ENCODE data around the gene NTF3.

DNA sequence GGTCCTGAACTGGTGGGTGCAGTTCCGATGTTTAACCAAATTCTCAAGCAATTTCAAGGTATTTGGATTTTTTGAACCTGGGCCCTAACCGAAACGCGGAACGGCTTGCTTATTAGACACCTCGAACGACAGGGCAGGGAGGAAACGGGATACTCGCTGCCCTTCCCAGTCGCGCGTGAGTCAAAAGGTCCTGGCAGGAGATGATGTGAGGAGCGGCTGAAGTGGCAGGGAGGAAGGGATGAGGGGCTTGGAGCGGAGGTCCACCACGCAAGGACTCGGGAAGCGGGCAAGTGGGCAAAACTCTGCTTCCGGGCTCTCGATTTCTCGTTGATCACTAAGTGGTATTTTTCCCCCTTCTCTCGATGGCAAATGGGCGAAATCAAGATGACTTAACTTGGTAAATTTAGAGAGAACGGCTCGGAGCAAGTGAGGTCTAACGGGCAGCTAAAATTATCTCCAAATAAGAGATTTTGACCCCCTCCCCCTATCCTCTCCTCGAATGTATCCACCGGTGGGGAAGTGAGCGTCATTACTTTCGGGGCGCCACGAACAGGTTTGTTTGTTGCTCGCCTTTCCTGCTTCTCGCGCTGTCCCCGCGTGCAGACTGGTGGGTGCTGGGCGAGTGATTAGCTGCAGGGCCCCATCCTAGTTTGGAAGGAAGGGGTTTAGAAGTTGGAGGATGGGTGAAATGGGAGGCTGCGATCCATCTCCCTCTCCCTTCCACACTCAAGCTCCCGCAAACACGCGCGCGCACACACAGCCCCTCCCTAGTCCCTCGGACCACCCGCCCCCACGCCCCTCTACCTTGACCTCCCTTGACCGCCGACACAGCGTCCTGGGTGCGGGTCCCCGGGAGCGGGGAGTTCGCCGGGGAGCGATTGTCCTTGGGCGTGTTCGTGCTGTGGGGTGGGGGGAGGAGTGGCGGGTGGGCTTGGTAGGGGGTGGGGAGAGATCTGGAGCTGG is 986 bp upstream of the NTF3 start:
- TF ChIP-seq CTCF (IDR thresholded peaks at IDR 0.05) (no peak), POLR2A (IDR thresholded peaks at IDR 0.05) (no peak), POLR2AphosphoS5 (IDR thresholded peaks at IDR 0.05) (no peak), EP300 (IDR thresholded peaks at IDR 0.05) (no peak)
